Erythroblast (primary cell): ENCODE data around the gene CELF2.

Experiments
- GATA1 ChIP-seq: IDR thresholded peaks from 2 replicates; pipeline ENCODE4 v1.6.1; 2011; ENCODE audit warnings: low read depth, mild to moderate bottlenecking, control low read depth, low read length, moderate library complexity
- POLR2A ChIP-seq: IDR thresholded peaks from 2 replicates; pipeline ENCODE4 v1.6.1; 2011; ENCODE audit warnings: mild to moderate bottlenecking, low read length

- TF ChIP-seq GATA1: no peak
- TF ChIP-seq POLR2A: no peak
Measured at GRCh38 chr10:11156480-11156879, 138.8 kb downstream of the CELF2 start.
